Activated CD4-positive, alpha-beta memory T cell treated with anti-CD3 and anti-CD28 coated beads, Interleukin-2, amount 10 ng/mL, durations not matched to agents 7 days and 5 days (primary cell): Measurements from ENCODE around the gene C2orf92. TPM values are rescaled to one million over a fixed set of nuclear protein-coding genes. Genes with fewer than 3 reads are reported as not detected.
A peak's percentile ranks its signal among the peaks of the same experiment; 100 is the strongest.
"Not testable (repeated sequence)": the region's sequence is repeated elsewhere in the genome, so short reads cannot be mapped to it uniquely, and the experiment has no call there.

Source experiments
- CTCF ChIA-PET: fragments of 350-600 bp; sonication (Branson Sonifier 250); formaldehyde crosslinking; loops from one replicate; lab custom pipeline; 2021; ENCODE audit warnings: antibody characterized with exemption, inconsistent platforms; lab: Charles Lee
- POLR2A ChIA-PET: fragments of 350-600 bp; sonication (Branson Sonifier 250); formaldehyde crosslinking; loops from one replicate; lab custom pipeline; 2021; ENCODE audit warnings: antibody characterized with exemption; lab: Charles Lee
- DNase-seq: peaks from one replicate; pipeline ENCODE4 v3.0.0-alpha.2; 2020
- H3K27ac Mint-ChIP-seq: one replicate; pipeline ENCODE4 v1.8.0; 2021; ENCODE audit warnings: mild to moderate bottlenecking, mixed read lengths
- H3K27me3 Mint-ChIP-seq: one replicate; pipeline ENCODE4 v1.8.0; 2021; ENCODE audit warnings: mixed read lengths
- H3K36me3 Mint-ChIP-seq: one replicate; pipeline ENCODE4 v1.8.0; 2021; ENCODE audit warnings: low read depth, mixed read lengths
- H3K4me1 Mint-ChIP-seq: one replicate; pipeline ENCODE4 v1.8.0; 2021; ENCODE audit warnings: mixed read lengths
- H3K4me3 Mint-ChIP-seq: one replicate; pipeline ENCODE4 v1.8.0; 2021; ENCODE audit warnings: mild to moderate bottlenecking, mixed read lengths
- H3K9me3 Mint-ChIP-seq: one replicate; pipeline ENCODE4 v1.8.0; 2021; ENCODE audit warnings: mixed read lengths
- total RNA-seq, 2 experiments: library from RNA; stranded (reverse); gene quantifications; one replicate each; pipeline ENCODE4 v1.2.3, GENCODE V29; 2021

C2orf92 gene
- total RNA-seq, 2 experiments from 2014 or later = 9.8 to 12.4 TPM

- Mint-ChIP-seq H3K36me3 (peaks cover 39% of the 10 kb centered on the region), H3K4me1 (peaks cover 61% of the 10 kb centered on the region), H3K27ac (peak overlapping the region; percentile 72), H3K4me3 (peak overlapping the region; percentile 95)
- not testable (repeated sequence) for H3K27me3 Mint-ChIP-seq, DNase-seq, H3K9me3 Mint-ChIP-seq
- CTCF ChIA-PET = interaction anchor here (1.6 to 8.8 kb wide), 5 partner anchors 14 to 122 kb away, joined by 3 to 96 read pairs (median 29); partner anchors contain the start of gene C2orf92
- POLR2A ChIA-PET = interaction anchor here (0.9 to 5.0 kb wide), 9 partner anchors 10 to 122 kb away, joined by 3 to 119 read pairs (median 12); partner anchors contain the start of genes ACTR1B, ANKRD36B and COX5B
Measured at GRCh38 chr2:97712175-97712574, 42.7 kb downstream of the C2orf92 start.

- H3K36me3 Mint-ChIP-seq = peaks cover 44% of the 10 kb centered on the region
- CTCF ChIA-PET = interaction anchor here (1.0 to 8.8 kb wide), 7 partner anchors 14 to 122 kb away, joined by 3 to 96 read pairs (median 12); partner anchors contain the start of gene C2orf92
- no peaks in the 10 kb centered on the region for H3K27me3 Mint-ChIP-seq
- DNase-seq = no peak
- peak overlapping the region; percentile 98 for H3K27ac Mint-ChIP-seq
- peaks cover 67% of the 10 kb centered on the region for H3K4me1 Mint-ChIP-seq
- H3K4me3 Mint-ChIP-seq = peak overlapping the region; percentile 95
- POLR2A ChIA-PET = interaction anchor here (0.9 to 5.0 kb wide), 13 partner anchors 11 to 123 kb away, joined by 3 to 119 read pairs (median 11); partner anchors contain the start of genes ACTR1B, ANKRD36B and COX5B
- H3K9me3 Mint-ChIP-seq = no peaks in the 10 kb centered on the region
Measured at GRCh38 chr2:97712693-97713295, 43.3 kb downstream of the C2orf92 start.

- H3K9me3 Mint-ChIP-seq = no peaks in the 10 kb centered on the region
- ChIA-PET CTCF (interaction anchor here (1.0 to 8.8 kb wide), 8 partner anchors 11 to 123 kb away, joined by 3 to 96 read pairs (median 8); partner anchors contain the start of gene C2orf92), POLR2A (interaction anchor here (0.9 to 5.0 kb wide), 17 partner anchors 9 to 123 kb away, joined by 3 to 119 read pairs (median 10); partner anchors contain the start of genes ACTR1B, ANKRD36B and COX5B)
- H3K4me3 Mint-ChIP-seq = peak within 1 kb of the TSS; percentile 95
- DNase-seq = peak; percentile 69
- peaks cover 51% of the 10 kb centered on the region for H3K36me3 Mint-ChIP-seq
- peak within 1 kb of the TSS; percentile 98 for H3K27ac Mint-ChIP-seq
- no peaks in the 10 kb centered on the region for H3K27me3 Mint-ChIP-seq
- H3K4me1 Mint-ChIP-seq = peaks cover 74% of the 10 kb centered on the region
Measured at GRCh38 chr2:97713296-97714083, 44.0 kb downstream of the C2orf92 start, which contains the start of gene ZAP70. TSS of gene ZAP70 (plus strand) at chr2:97713576. CDS start at chr2:97724037, 10,461 bp downstream.

GRCh38 chr2:97714084-97714949, 44.8 kb downstream of the C2orf92 start:
- peak overlapping the region; percentile 95 for H3K4me3 Mint-ChIP-seq
- H3K9me3 Mint-ChIP-seq = no peaks in the 10 kb centered on the region
- no peaks in the 10 kb centered on the region for H3K27me3 Mint-ChIP-seq
- H3K4me1 Mint-ChIP-seq = peaks cover 82% of the 10 kb centered on the region
- ChIA-PET CTCF (interaction anchor here (0.7 to 8.8 kb wide), 9 partner anchors 12 to 124 kb away, joined by 3 to 96 read pairs (median 5); partner anchors contain the start of gene COX5B), POLR2A (interaction anchor here (0.9 to 5.0 kb wide), 17 partner anchors 8 to 125 kb away, joined by 3 to 119 read pairs (median 10); partner anchors contain the start of genes ACTR1B, ANKRD36B and COX5B)
- DNase-seq = peak; percentile 31
- H3K27ac Mint-ChIP-seq = peak overlapping the region; percentile 98
- H3K36me3 Mint-ChIP-seq = peaks cover 59% of the 10 kb centered on the region

GRCh38 chr2:97714950-97715652, 45.6 kb downstream of the C2orf92 start:
- Mint-ChIP-seq H3K27ac (peak overlapping the region; percentile 98), H3K9me3 (no peaks in the 10 kb centered on the region), H3K4me1 (peaks cover 85% of the 10 kb centered on the region), H3K36me3 (peaks cover 65% of the 10 kb centered on the region), H3K4me3 (peak overlapping the region; percentile 95), H3K27me3 (no peaks in the 10 kb centered on the region)
- DNase-seq = no peak
- ChIA-PET POLR2A (interaction anchor here (0.9 to 5.0 kb wide), 10 partner anchors 12 to 126 kb away, joined by 4 to 119 read pairs (median 10); partner anchors contain the start of genes ACTR1B, ANKRD36B and COX5B), CTCF (interaction anchor here (0.7 to 8.8 kb wide), 8 partner anchors 13 to 124 kb away, joined by 3 to 96 read pairs (median 8); partner anchors contain the start of gene COX5B)

- H3K27me3 Mint-ChIP-seq = no peaks in the 10 kb centered on the region
- DNase-seq = no peak
- ChIA-PET CTCF (interaction anchor here (1.0 to 8.8 kb wide), 4 partner anchors 18 to 32 kb away, joined by 4 to 96 read pairs (median 32); no protein-coding TSS in a partner anchor), POLR2A (interaction anchor here (0.7 to 5.0 kb wide), 6 partner anchors 11 to 52 kb away, joined by 5 to 119 read pairs (median 24); partner anchors contain the start of gene ACTR1B)
- H3K4me3 Mint-ChIP-seq = peak overlapping the region; percentile 95
- no peaks in the 10 kb centered on the region for H3K9me3 Mint-ChIP-seq
- H3K27ac Mint-ChIP-seq = peak overlapping the region; percentile 98
- peaks cover 87% of the 10 kb centered on the region for H3K4me1 Mint-ChIP-seq
- peaks cover 75% of the 10 kb centered on the region for H3K36me3 Mint-ChIP-seq
Measured at GRCh38 chr2:97715951-97716694, 46.6 kb downstream of the C2orf92 start.

- POLR2A ChIA-PET = interaction anchor here (2.6 to 3.4 kb wide), 3 partner anchors 10 to 71 kb away, joined by 14 to 86 read pairs (median 20); partner anchors contain the start of gene COX5B
- Mint-ChIP-seq H3K4me3 (peak overlapping the region; percentile 95), H3K27me3 (no peaks in the 10 kb centered on the region), H3K4me1 (peaks cover 80% of the 10 kb centered on the region), H3K9me3 (no peaks in the 10 kb centered on the region), H3K27ac (peak overlapping the region; percentile 98), H3K36me3 (peaks cover 80% of the 10 kb centered on the region)
- DNase-seq = no peak
- CTCF ChIA-PET = interaction anchor here (0.8 to 2.5 kb wide), 4 partner anchors 7 to 90 kb away, joined by 3 to 33 read pairs (median 10); no protein-coding TSS in a partner anchor
Measured at GRCh38 chr2:97716695-97717612, 47.4 kb downstream of the C2orf92 start.

- H3K27me3 Mint-ChIP-seq = no peaks in the 10 kb centered on the region
- ChIA-PET POLR2A (interaction anchor here (1.4 to 3.4 kb wide), 6 partner anchors 9 to 71 kb away, joined by 5 to 86 read pairs (median 10); partner anchors contain the start of gene COX5B), CTCF (interaction anchor here (0.7 to 2.5 kb wide), 6 partner anchors 8 to 90 kb away, joined by 3 to 33 read pairs (median 4); partner anchors contain the start of gene ACTR1B)
- DNase-seq = no peak
- H3K27ac Mint-ChIP-seq = peak overlapping the region; percentile 98
- peak overlapping the region; percentile 95 for H3K4me3 Mint-ChIP-seq
- peaks cover 79% of the 10 kb centered on the region for H3K4me1 Mint-ChIP-seq
- no peaks in the 10 kb centered on the region for H3K9me3 Mint-ChIP-seq
- peaks cover 85% of the 10 kb centered on the region for H3K36me3 Mint-ChIP-seq
Measured at GRCh38 chr2:97717613-97717995, 48.1 kb downstream of the C2orf92 start.

- peaks cover 76% of the 10 kb centered on the region for H3K4me1 Mint-ChIP-seq
Measured at GRCh38 chr2:97718051-97718882, 48.8 kb downstream of the C2orf92 start.

More at GRCh38 chr2:97718051-97718882, 48.8 kb downstream of the C2orf92 start:
- H3K36me3 Mint-ChIP-seq = peaks cover 91% of the 10 kb centered on the region
- H3K4me3 Mint-ChIP-seq = peak overlapping the region; percentile 95
- ChIA-PET POLR2A (interaction anchor here (0.9 to 3.4 kb wide), 12 partner anchors 9 to 72 kb away, joined by 4 to 86 read pairs (median 6); partner anchors contain the start of genes ACTR1B and COX5B), CTCF (interaction anchor here (0.6 to 2.5 kb wide), 14 partner anchors 7 to 634 kb away, joined by 3 to 33 read pairs (median 4); partner anchors contain the start of gene ACTR1B)
- H3K9me3 Mint-ChIP-seq = no peaks in the 10 kb centered on the region
- no peaks in the 10 kb centered on the region for H3K27me3 Mint-ChIP-seq
- DNase-seq = peak; percentile 89
- peak overlapping the region; percentile 98 for H3K27ac Mint-ChIP-seq
